Upper lobe of right lung (tissue), 1 donor: ENCODE results near the gene FOXP1. TPM values are rescaled to one million over a fixed set of nuclear protein-coding genes. Genes with fewer than 3 reads are reported as not detected.

Experiments used
- ATAC-seq: fragments of 200-7000 bp; cut with Tn5 transposase; one replicate; pipeline ENCODE4 v1.9.1; 2020; ENCODE audit warnings: mild to moderate bottlenecking, moderate library complexity
- DNase-seq: peaks from one replicate; pipeline ENCODE4 v3.0.0-alpha.2; 2020
- H3K27ac ChIP-seq: fragments of 200-600 bp; one replicate; pipeline ENCODE4 v1.8.0; 2022
- H3K27me3 ChIP-seq: fragments of 200-600 bp; one replicate; pipeline ENCODE4 v1.8.0; 2022; ENCODE audit warnings: mild to moderate bottlenecking
- H3K36me3 ChIP-seq: fragments of 200-600 bp; one replicate; pipeline ENCODE4 v1.8.0; 2022
- H3K4me1 ChIP-seq: fragments of 200-600 bp; one replicate; pipeline ENCODE4 v1.8.0; 2022
- H3K4me3 ChIP-seq: fragments of 200-600 bp; one replicate; pipeline ENCODE4 v1.8.0; 2022; ENCODE audit warnings: mild to moderate bottlenecking
- H3K9me3 ChIP-seq: fragments of 200-600 bp; one replicate; pipeline ENCODE4 v1.8.0; 2022
- intact Hi-C: fragments of 100-400 bp; cut with DNase I; formaldehyde crosslinking; loops from one replicate; pipeline ENCODE4 v1.11.0; 2022
- total RNA-seq: library from RNA; stranded (reverse); fragmentation: NEBNext Ultra II Directional; extraction: Animal tissue kit (Norgen Biotek cat#: 25700); gene quantifications from one replicate; pipeline ENCODE4 v1.2.1, GENCODE V29; 2021
- TF ChIP-seq, protein P1 (sequence below): fragments of 200-600 bp; IDR thresholded peaks from one replicate; pipeline ENCODE4 v1.8.0; 2022; ENCODE audit warnings: antibody characterized with exemption
- donor health status: DM: no; HTN: yes; CAD: no; lungs with severe emphysema.

The FOXP1 gene
- total RNA-seq, 1 donor from 2014 or later, result 140 TPM

DNA sequence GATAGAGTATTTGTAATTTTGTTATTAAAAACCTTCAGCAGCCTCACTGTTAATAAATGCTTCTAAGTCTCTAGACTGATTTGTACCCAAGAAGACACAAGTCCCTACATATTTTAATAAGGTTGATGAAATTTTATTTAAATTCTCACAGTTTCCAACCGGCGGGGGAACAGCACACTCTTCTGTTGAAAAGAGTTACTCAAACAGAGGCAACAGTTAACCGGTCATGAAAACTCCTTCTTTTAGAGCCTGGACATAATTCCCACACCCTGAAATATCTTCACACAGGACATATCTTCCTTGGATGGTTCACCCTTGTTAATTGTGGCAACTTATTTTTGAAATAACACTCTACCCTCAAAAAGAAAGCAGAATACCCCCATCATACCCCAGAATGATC is 278.8 kb downstream of the FOXP1 start:
- intact Hi-C loops, result no loop called here
- Histone ChIP-seq H3K4me1 (peaks cover 3% of the 10 kb centered on the region), H3K27ac (peak overlapping the region; percentile 44), H3K36me3 (no peaks in the 10 kb centered on the region), H3K4me3 (peak overlapping the region; percentile 49), H3K9me3 (no peaks in the 10 kb centered on the region), H3K27me3 (no peaks in the 10 kb centered on the region)
- TF ChIP-seq, protein P1, sequence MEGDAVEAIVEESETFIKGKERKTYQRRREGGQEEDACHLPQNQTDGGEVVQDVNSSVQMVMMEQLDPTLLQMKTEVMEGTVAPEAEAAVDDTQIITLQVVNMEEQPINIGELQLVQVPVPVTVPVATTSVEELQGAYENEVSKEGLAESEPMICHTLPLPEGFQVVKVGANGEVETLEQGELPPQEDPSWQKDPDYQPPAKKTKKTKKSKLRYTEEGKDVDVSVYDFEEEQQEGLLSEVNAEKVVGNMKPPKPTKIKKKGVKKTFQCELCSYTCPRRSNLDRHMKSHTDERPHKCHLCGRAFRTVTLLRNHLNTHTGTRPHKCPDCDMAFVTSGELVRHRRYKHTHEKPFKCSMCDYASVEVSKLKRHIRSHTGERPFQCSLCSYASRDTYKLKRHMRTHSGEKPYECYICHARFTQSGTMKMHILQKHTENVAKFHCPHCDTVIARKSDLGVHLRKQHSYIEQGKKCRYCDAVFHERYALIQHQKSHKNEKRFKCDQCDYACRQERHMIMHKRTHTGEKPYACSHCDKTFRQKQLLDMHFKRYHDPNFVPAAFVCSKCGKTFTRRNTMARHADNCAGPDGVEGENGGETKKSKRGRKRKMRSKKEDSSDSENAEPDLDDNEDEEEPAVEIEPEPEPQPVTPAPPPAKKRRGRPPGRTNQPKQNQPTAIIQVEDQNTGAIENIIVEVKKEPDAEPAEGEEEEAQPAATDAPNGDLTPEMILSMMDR, result peak; percentile 42
- ATAC-seq, result peak; percentile 62
- DNase-seq, result no peak

DNA sequence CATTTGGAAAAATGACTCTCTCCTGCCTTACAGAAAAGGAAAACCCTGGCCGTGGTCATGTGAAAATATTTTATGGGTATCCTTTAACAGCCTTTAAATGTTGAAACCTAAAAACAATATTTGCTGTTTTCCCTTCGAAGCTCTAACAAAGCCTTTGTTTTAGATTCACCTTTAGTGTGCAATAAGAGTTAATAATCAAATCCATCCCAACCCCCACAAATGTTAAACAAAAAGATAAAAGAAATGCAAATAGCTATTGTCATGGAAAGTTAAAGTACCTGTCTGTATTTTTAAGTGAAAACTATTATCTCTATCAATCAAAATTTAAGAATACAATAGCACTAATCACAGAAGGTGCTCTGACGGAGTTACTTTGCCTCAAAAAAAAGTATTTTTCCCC is 279.3 kb downstream of the FOXP1 start:
- ATAC-seq (no peak), DNase-seq (no peak)
- intact Hi-C loops, result no loop called here
- peak overlapping the region; percentile 49 for H3K4me3 ChIP-seq
- no peaks in the 10 kb centered on the region for H3K27me3 ChIP-seq
- no peaks in the 10 kb centered on the region for H3K9me3 ChIP-seq
- TF ChIP-seq, protein P1, result no peak
- H3K36me3 ChIP-seq, result no peaks in the 10 kb centered on the region
- H3K4me1 ChIP-seq, result peaks cover 3% of the 10 kb centered on the region
- peak overlapping the region; percentile 44 for H3K27ac ChIP-seq

DNA sequence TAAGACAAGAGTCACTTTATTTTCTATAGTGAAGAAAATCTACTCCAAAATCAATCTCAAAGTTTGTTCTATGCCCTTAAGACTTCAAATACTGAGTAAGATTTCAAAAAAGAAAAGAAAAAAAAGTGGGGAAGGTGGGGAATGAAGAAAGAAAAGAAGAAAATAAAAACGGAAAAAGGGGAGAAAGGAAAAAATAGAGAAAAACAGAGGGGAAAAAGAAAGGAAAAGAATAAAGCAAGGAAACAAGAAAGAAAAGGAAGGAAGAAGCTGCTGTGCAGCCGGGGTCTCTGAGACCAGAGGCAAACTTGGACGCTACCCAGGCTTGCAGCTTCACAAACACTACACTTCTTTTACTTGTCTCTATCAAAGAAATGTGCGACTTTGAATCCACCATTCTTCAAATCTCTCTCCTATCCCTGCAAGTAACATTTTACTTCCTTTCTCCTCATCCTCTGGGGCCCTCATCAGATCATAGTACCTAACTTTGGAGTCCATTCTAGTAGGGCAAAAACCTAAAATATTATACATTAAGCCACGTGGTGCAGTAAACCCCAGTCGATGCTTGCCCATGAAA is 279.8 kb downstream of the FOXP1 start:
- TF ChIP-seq, protein P1, result no peak
- Histone ChIP-seq H3K4me1 (peaks cover 3% of the 10 kb centered on the region), H3K9me3 (no peaks in the 10 kb centered on the region), H3K27ac (peak overlapping the region; percentile 44), H3K36me3 (no peaks in the 10 kb centered on the region), H3K4me3 (peak overlapping the region; percentile 4), H3K27me3 (no peaks in the 10 kb centered on the region)
- ATAC-seq (no peak), DNase-seq (no peak)
- intact Hi-C loops, result no loop called here

DNA sequence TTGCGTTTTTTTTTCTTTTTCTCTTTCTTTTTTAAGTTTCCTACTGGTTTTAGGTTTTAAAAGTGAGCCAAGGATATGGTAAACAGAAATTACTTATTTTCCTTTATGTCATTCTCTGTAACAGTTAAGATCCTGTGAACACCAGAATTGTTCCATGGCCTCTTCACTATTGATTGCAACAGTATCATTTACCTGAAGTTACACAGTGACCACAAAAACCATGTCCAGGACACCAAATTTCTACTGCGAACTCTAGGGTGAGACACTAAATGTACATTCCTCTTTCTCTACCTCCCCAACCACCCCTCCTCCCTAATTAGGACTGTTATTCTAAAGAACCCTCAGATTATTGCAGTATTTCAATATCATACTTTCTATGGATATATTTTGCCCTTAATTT is 280.9 kb downstream of the FOXP1 start:
- DNase-seq (no peak), ATAC-seq (no peak)
- Histone ChIP-seq H3K27me3 (no peaks in the 10 kb centered on the region), H3K4me1 (peaks cover 3% of the 10 kb centered on the region), H3K9me3 (no peaks in the 10 kb centered on the region), H3K4me3 (no peak overlapping the region), H3K27ac (peak overlapping the region; percentile 44), H3K36me3 (no peaks in the 10 kb centered on the region)
- TF ChIP-seq, protein P1, result no peak
- intact Hi-C loops, result no loop called here

DNA sequence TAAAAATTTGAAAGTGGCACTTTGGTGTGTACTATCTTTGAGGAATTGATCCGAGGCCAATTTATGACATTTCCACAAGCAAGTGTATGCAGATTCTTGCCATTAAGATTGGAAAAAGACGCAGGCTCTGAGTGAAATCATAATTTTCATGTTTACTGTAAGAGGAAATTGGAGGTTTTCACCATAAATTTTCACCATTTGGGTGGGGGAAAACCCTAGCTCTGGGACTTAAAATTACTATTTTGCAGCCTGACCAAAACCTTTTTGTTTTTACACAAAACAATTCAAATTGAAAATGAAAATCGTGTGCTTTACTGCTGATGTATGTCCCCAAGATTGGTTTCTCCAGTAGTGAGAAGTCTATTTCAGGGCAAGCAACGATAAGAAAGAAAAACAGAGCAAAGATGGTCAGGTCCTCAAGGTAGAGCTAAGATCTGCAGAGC is 282.6 kb downstream of the FOXP1 start:
- Histone ChIP-seq H3K4me3 (no peak overlapping the region), H3K4me1 (peaks cover 3% of the 10 kb centered on the region)
- intact Hi-C loops, result no loop called here

More for the DNA sequence above, 282.6 kb downstream of the FOXP1 start:
- no peaks in the 10 kb centered on the region for H3K27me3 ChIP-seq
- no peaks in the 10 kb centered on the region for H3K9me3 ChIP-seq
- DNase-seq (no peak), ATAC-seq (no peak)
- H3K27ac ChIP-seq, result no peak overlapping the region
- TF ChIP-seq, protein P1, result no peak
- no peaks in the 10 kb centered on the region for H3K36me3 ChIP-seq
